Aorta (tissue), 5 donors: ENCODE data around the gene TMEM167B. TPM values are rescaled to one million over a fixed set of nuclear protein-coding genes. Genes with fewer than 3 reads are reported as not detected.

Experiments
- ATAC-seq: fragments of 200-7000 bp; cut with Tn5 transposase; one replicate; pipeline ENCODE4 v1.9.1; 2022; ENCODE audit warnings: moderate library complexity; ENCODE audit not compliant: low FRiP score
- DNase-seq, 2 donors: peaks; one replicate each; pipeline ENCODE4 v3.0.0-alpha.2; 2020
- H3K27ac ChIP-seq, 2 donors: one replicate each; pipeline ENCODE4 v1.5.1; 2013; ENCODE audit warnings: low read length in 2 of 2, mild to moderate bottlenecking in 2 of 2, moderate library complexity in 2 of 2, control low read depth in 1 of 2, inconsistent platforms in 1 of 2, low read depth in 1 of 2
- H3K27me3 ChIP-seq, 2 donors: one replicate each; pipeline ENCODE4 v1.6.1; 2013; ENCODE audit warnings: control low read depth in 1 of 2, low read length in 1 of 2, mild to moderate bottlenecking in 1 of 2, moderate library complexity in 1 of 2; ENCODE audit not compliant: insufficient read depth in 2 of 2, control insufficient read depth in 1 of 2
- H3K36me3 ChIP-seq, 2 donors: one replicate each; pipeline ENCODE4 v1.6.1; 2013; ENCODE audit warnings: control low read depth in 1 of 2, low read length in 1 of 2, mild to moderate bottlenecking in 1 of 2; ENCODE audit not compliant: insufficient read depth in 2 of 2, control insufficient read depth in 1 of 2
- H3K4me1 ChIP-seq, 2 donors: one replicate each; pipeline ENCODE4 v1.6.1; 2013; ENCODE audit warnings: low read length in 2 of 2, control low read depth in 1 of 2, mild to moderate bottlenecking in 1 of 2, moderate library complexity in 1 of 2; ENCODE audit not compliant: insufficient read depth in 2 of 2, control insufficient read depth in 1 of 2
- H3K4me3 ChIP-seq, 2 donors: one replicate each; pipeline ENCODE4 v1.5.1; 2013; ENCODE audit warnings: low read length in 2 of 2, control low read depth in 1 of 2, mild to moderate bottlenecking in 1 of 2
- H3K9me3 ChIP-seq: one replicate; pipeline ENCODE4 v1.6.1; 2013; ENCODE audit warnings: mild to moderate bottlenecking, low read length; ENCODE audit not compliant: control insufficient read depth
- WGBS, 2 donors: extraction: QIAGEN DNeasy Blood & Tissue Kit; methylation state at CpG; one replicate each; pipeline ENCODE4 v1.1.7; 2013; 5-methylcytosine and 5-hydroxymethylcytosine counted together
- intact Hi-C, 2 donors: fragments of 100-400 bp; cut with DNase I; formaldehyde crosslinking; loops; one replicate each; pipeline versions ENCODE4 v1.14.2 to v1.15.0; 2022
- long read RNA-seq, 2 donors: library from polyadenylated mRNA; unstranded; transcript quantifications; one replicate each; pipeline ENCODE4 v2.0.0, GENCODE V29; 2020 to 2021
- polyA plus RNA-seq, 2 donors: library from polyadenylated mRNA; stranded (reverse); fragments of 200-250 nt; gene quantifications; one replicate each; pipeline ENCODE4 v1.2.3, GENCODE V29; 2013
- total RNA-seq, 2 donors: library from RNA; stranded (reverse); fragmentation: NEBNext Ultra II Directional; extraction: Animal tissue kit (Norgen Biotek cat#: 25700); gene quantifications; one replicate each; pipeline ENCODE4 v1.2.1, GENCODE V29; 2021
- donor health status: healthy with polysubstance abuse.
- donor health status: Bipolar disorder and iron deficiency.
- donor health status: DM: no; HTN: no; CAD: no.
- donor health status: DM: no; HTN: no; CAD: no.
- donor health status: DM: yes; HTN: yes; CAD: no.

TMEM167B gene
- total RNA-seq = 10 to 100 TPM; 42.2 to 43.2 TPM
- polyA plus RNA-seq = 10 to 100 TPM; 26.7 to 28.1 TPM
- long read RNA-seq, donor 1, transcript TMEM167B-201 (3 exons, 3,730 nt) = major isoform, 17 of 25 reads
- long read RNA-seq, donor 1, partial matches to known transcripts = 4 of 25 reads
- long read RNA-seq, donor 1, other reads (novel, unspliced or antisense) = 4 of 25 reads
- long read RNA-seq, donor 2, transcript TMEM167B-201 (3 exons, 3,730 nt) = major isoform, 7 of 13 reads
- long read RNA-seq, donor 2, partial matches to known transcripts = 5 of 13 reads
- long read RNA-seq, donor 2, other reads (novel, unspliced or antisense) = 0 of 13 reads

GRCh38 chr1:109090196-109091077 is at the start of gene TMEM167B:
TMEM167B (plus strand) TSS chr1:109090764; CDS start chr1:109090873, 109 bp downstream.
- no peaks in the 10 kb centered on the region for H3K9me3 ChIP-seq
- H3K4me1 ChIP-seq = peaks cover 0 to 3% of the 10 kb centered on the region in 2 donors
- peak within 1 kb of the TSS; percentile 61 to 72 for H3K4me3 ChIP-seq
- WGBS, 2 donors = 3 to 5% methylated on average over 67 of the region's 67 CpGs
- H3K36me3 ChIP-seq = peaks cover 0 to 1% of the 10 kb centered on the region in 2 donors
- peak; percentile 96 for ATAC-seq
- intact Hi-C loops = loop anchor here in 1 of 2 donors (5.0 kb wide), 1 partner anchor 48 kb away; the partner anchor contains the start of gene WDR47
- DNase-seq = peak; percentile 95
- H3K27me3 ChIP-seq = no peaks in the 10 kb centered on the region
- H3K27ac ChIP-seq = peak within 1 kb of the TSS; percentile 46 to 90

- Histone ChIP-seq H3K9me3 (no peaks in the 10 kb centered on the region), H3K4me3 (peak overlapping the region; percentile 58 to 88), H3K27me3 (no peaks in the 10 kb centered on the region), H3K36me3 (no peaks in the 10 kb centered on the region), H3K4me1 (no peaks in the 10 kb centered on the region), H3K27ac (peak overlapping the region; percentile 19 to 44)
- peak; percentile 52 to 81 for DNase-seq
- ATAC-seq = peak; percentile 71
- intact Hi-C loops = loop anchor here (2.0 to 5.0 kb wide), 3 partner anchors 36 to 60 kb away; partner anchors contain the start of genes TAF13 (in 1 of the 2) and TMEM167B (in 1 of the 2)
- WGBS, 2 donors = 0 to 1% methylated on average over 42 to 44 of the region's 44 CpGs
Measured at GRCh38 chr1:109040989-109041620, 49.5 kb upstream of the TMEM167B start.

GRCh38 chr1:109041621-109042468 is 48.7 kb upstream of the TMEM167B start, which contains the start of gene WDR47:
WDR47 (minus strand) TSS chr1:109042102; CDS start chr1:109023512, 18,590 bp downstream.
- H3K27me3 ChIP-seq = no peaks in the 10 kb centered on the region
- 0% methylated on average over 61 to 90 of the region's 90 CpGs for WGBS, 2 donors
- DNase-seq = peak; percentile 97
- intact Hi-C loops = loop anchor here (2.0 to 5.0 kb wide), 3 partner anchors 35 to 59 kb away; partner anchors contain the start of genes TAF13 (in 1 of the 2) and TMEM167B (in 1 of the 2)
- H3K36me3 ChIP-seq = no peaks in the 10 kb centered on the region
- peak within 1 kb of the TSS; percentile 19 to 44 for H3K27ac ChIP-seq
- peak within 1 kb of the TSS; percentile 66 to 88 for H3K4me3 ChIP-seq
- H3K4me1 ChIP-seq = no peaks in the 10 kb centered on the region
- peak; percentile 97 for ATAC-seq
- H3K9me3 ChIP-seq = no peaks in the 10 kb centered on the region

- intact Hi-C loops = no loop called here
- no peak for DNase-seq
- H3K36me3 ChIP-seq = no peaks in the 10 kb centered on the region
Measured at GRCh38 chr1:109045595-109045994, 45.0 kb upstream of the TMEM167B start.

GRCh38 chr1:109046671-109047070 is 43.9 kb upstream of the TMEM167B start:
- WGBS, 2 donors = 81 to 83% methylated on average over 4 of the region's 4 CpGs
- H3K4me3 ChIP-seq = no peak overlapping the region
- no peaks in the 10 kb centered on the region for H3K36me3 ChIP-seq
- H3K27me3 ChIP-seq = no peaks in the 10 kb centered on the region
- no peaks in the 10 kb centered on the region for H3K4me1 ChIP-seq
- H3K9me3 ChIP-seq = no peaks in the 10 kb centered on the region
- no peak overlapping the region for H3K27ac ChIP-seq
- DNase-seq (no peak), ATAC-seq (no peak)
- intact Hi-C loops = no loop called here

More at GRCh38 chr1:109045595-109045994, 45.0 kb upstream of the TMEM167B start:
- ATAC-seq = no peak
- no peak overlapping the region for H3K27ac ChIP-seq
- no peaks in the 10 kb centered on the region for H3K9me3 ChIP-seq
- WGBS, 2 donors = 65 to 73% methylated on average over 1 of the region's 1 CpG
- no peaks in the 10 kb centered on the region for H3K4me1 ChIP-seq
- H3K27me3 ChIP-seq = no peaks in the 10 kb centered on the region
- H3K4me3 ChIP-seq = no peak overlapping the region

- no peaks in the 10 kb centered on the region for H3K36me3 ChIP-seq
- H3K4me3 ChIP-seq = no peak overlapping the region
- H3K9me3 ChIP-seq = no peaks in the 10 kb centered on the region
- intact Hi-C loops = no loop called here
- DNase-seq (no peak), ATAC-seq (no peak)
- 76 to 80% methylated on average over 6 of the region's 6 CpGs for WGBS, 2 donors
- no peaks in the 10 kb centered on the region for H3K27me3 ChIP-seq
- H3K27ac ChIP-seq = no peak overlapping the region
- no peaks in the 10 kb centered on the region for H3K4me1 ChIP-seq
Measured at GRCh38 chr1:109047339-109047738, 43.2 kb upstream of the TMEM167B start.

- ATAC-seq = no peak
Measured at GRCh38 chr1:109048335-109048734, 42.2 kb upstream of the TMEM167B start.

More at GRCh38 chr1:109048335-109048734, 42.2 kb upstream of the TMEM167B start:
- Histone ChIP-seq H3K27ac (no peak overlapping the region), H3K27me3 (no peaks in the 10 kb centered on the region), H3K4me1 (no peaks in the 10 kb centered on the region), H3K4me3 (no peak overlapping the region), H3K9me3 (no peaks in the 10 kb centered on the region), H3K36me3 (no peaks in the 10 kb centered on the region)
- intact Hi-C loops = no loop called here
- no peak for DNase-seq
- 36 to 46% methylated on average over 2 of the region's 2 CpGs for WGBS, 2 donors
